ENCODE results near the gene MUTYH. TPM values are rescaled to one million over a fixed set of nuclear protein-coding genes. Genes with fewer than 3 reads are reported as not detected.
A peak's percentile ranks its signal among the peaks of the same experiment; 100 is the strongest.

The MUTYH gene
- total RNA-seq, 1 experiment from 2014 or later: 40.8 TPM

DNA sequence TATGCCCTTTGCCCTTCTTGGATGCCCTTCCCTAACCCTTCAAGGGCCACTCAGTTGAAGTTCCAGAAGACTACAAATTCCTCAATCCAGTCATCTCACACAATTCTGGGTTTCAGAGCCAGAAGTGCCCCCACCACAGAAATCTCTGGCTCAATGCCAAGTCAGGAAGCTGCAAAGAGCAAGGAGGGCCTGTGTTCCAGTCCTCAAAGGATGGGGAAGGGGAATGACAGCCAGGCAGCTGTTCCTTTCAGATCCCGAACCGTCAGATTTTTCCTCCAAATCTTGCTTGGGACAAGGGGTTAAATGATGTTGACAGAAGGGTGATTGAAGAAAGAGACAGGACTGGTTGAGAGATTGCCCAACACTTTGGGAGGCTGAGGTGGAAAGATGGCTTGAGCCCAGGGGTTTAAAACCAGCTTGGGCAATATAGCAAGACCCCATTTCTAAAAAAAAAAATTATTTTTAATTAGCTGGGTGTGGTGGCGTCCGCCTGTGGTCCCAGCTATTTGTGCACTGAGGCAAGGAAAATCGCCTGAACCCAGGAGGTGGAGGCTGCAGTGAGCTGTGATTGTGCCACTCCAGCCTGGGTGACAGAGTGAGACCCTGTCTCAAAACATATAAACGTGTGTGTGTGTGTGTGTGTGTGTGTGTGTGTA lies 14.3 kb downstream of the MUTYH start:
- no peak for TF ChIP-seq POLR2AphosphoS5 (IDR thresholded peaks at IDR 0.05; ENCODE audit: low read depth, low read length)
- TF ChIP-seq, protein P1, sequence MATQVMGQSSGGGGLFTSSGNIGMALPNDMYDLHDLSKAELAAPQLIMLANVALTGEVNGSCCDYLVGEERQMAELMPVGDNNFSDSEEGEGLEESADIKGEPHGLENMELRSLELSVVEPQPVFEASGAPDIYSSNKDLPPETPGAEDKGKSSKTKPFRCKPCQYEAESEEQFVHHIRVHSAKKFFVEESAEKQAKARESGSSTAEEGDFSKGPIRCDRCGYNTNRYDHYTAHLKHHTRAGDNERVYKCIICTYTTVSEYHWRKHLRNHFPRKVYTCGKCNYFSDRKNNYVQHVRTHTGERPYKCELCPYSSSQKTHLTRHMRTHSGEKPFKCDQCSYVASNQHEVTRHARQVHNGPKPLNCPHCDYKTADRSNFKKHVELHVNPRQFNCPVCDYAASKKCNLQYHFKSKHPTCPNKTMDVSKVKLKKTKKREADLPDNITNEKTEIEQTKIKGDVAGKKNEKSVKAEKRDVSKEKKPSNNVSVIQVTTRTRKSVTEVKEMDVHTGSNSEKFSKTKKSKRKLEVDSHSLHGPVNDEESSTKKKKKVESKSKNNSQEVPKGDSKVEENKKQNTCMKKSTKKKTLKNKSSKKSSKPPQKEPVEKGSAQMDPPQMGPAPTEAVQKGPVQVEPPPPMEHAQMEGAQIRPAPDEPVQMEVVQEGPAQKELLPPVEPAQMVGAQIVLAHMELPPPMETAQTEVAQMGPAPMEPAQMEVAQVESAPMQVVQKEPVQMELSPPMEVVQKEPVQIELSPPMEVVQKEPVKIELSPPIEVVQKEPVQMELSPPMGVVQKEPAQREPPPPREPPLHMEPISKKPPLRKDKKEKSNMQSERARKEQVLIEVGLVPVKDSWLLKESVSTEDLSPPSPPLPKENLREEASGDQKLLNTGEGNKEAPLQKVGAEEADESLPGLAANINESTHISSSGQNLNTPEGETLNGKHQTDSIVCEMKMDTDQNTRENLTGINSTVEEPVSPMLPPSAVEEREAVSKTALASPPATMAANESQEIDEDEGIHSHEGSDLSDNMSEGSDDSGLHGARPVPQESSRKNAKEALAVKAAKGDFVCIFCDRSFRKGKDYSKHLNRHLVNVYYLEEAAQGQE (IDR thresholded peaks at IDR 0.05; ENCODE audit: insufficient read depth in 1 of 2, low read depth in 2 of 2, low read length in 1 of 2): no peak
- TF ChIP-seq TCF7L2 (IDR thresholded peaks at IDR 0.05; ENCODE audit: low read depth, low read length): no peak
- TF ChIP-seq, protein P2, sequence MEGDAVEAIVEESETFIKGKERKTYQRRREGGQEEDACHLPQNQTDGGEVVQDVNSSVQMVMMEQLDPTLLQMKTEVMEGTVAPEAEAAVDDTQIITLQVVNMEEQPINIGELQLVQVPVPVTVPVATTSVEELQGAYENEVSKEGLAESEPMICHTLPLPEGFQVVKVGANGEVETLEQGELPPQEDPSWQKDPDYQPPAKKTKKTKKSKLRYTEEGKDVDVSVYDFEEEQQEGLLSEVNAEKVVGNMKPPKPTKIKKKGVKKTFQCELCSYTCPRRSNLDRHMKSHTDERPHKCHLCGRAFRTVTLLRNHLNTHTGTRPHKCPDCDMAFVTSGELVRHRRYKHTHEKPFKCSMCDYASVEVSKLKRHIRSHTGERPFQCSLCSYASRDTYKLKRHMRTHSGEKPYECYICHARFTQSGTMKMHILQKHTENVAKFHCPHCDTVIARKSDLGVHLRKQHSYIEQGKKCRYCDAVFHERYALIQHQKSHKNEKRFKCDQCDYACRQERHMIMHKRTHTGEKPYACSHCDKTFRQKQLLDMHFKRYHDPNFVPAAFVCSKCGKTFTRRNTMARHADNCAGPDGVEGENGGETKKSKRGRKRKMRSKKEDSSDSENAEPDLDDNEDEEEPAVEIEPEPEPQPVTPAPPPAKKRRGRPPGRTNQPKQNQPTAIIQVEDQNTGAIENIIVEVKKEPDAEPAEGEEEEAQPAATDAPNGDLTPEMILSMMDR (IDR thresholded peaks at IDR 0.05): no peak
- TF ChIP-seq SIN3A (IDR thresholded peaks at IDR 0.05; ENCODE audit: borderline replicate concordance, insufficient read depth, low read depth, low read length): no peak
- ChIA-PET POLR2A (interaction anchor here (1.0 kb wide), 1 partner anchor 22 kb away, joined by 3 read pairs; no protein-coding TSS in a partner anchor), CTCF (interaction anchor here (0.7 kb wide), 1 partner anchor 312 kb away, joined by 3 read pairs; no protein-coding TSS in a partner anchor)
- peaks cover 19% of the 10 kb centered on the region for H3K4me1 ChIP-seq (ENCODE audit: control insufficient read depth, insufficient read depth, low read length)
- no TSS peak for BruUV-seq (replicated peaks)
- in situ Hi-C loops (cut with HindIII; ENCODE audit: low pct_unique_long_range_greater_than_20kb, low sequenced_read_pairs) (no loop called here), intact Hi-C loops (cut with micrococcal nuclease; ENCODE audit: unreplicated experiment) (no loop called here)
- ATAC-seq (no peak; the same call in 1 of the 2 replicates), DNase-seq (ENCODE audit: low read depth, low spot score) (no peak)
- H3K27me3 ChIP-seq (ENCODE audit: control insufficient read depth, insufficient read depth, low read length): no peaks in the 10 kb centered on the region
- H3K27ac ChIP-seq (ENCODE audit: low read length): peak overlapping the region; percentile 76
- H3K36me3 ChIP-seq (ENCODE audit: control insufficient read depth, insufficient read depth, low read length): no peaks in the 10 kb centered on the region
- no peaks in the 10 kb centered on the region for H3K9me3 ChIP-seq (ENCODE audit: control insufficient read depth, insufficient read depth, low read depth, low read length)
- peak overlapping the region; percentile 48 to 68 for H3K4me3 ChIP-seq (ENCODE audit: low read depth in 2 of 2, low read length in 2 of 2)

- in situ Hi-C loops (cut with HindIII; ENCODE audit: low pct_unique_long_range_greater_than_20kb, low sequenced_read_pairs): no loop called here
- TF ChIP-seq POLR2AphosphoS5 (IDR thresholded peaks at IDR 0.05; ENCODE audit: low read depth, low read length): no peak
- TF ChIP-seq, protein P1 (IDR thresholded peaks at IDR 0.05; ENCODE audit: insufficient read depth in 1 of 2, low read depth in 2 of 2, low read length in 1 of 2): no peak
- TF ChIP-seq SIN3A (IDR thresholded peaks at IDR 0.05; ENCODE audit: borderline replicate concordance, insufficient read depth, low read depth, low read length): no peak
- TF ChIP-seq, protein P2 (IDR thresholded peaks at IDR 0.05): no peak
- TF ChIP-seq TCF7L2 (IDR thresholded peaks at IDR 0.05; ENCODE audit: low read depth, low read length): no peak
- no peaks in the 10 kb centered on the region for H3K9me3 ChIP-seq (ENCODE audit: control insufficient read depth, insufficient read depth, low read depth, low read length)
- ChIA-PET POLR2A (no interaction called here), CTCF (no interaction called here)
- no TSS peak for BruUV-seq (replicated peaks)
- no peak overlapping the region for H3K27ac ChIP-seq (ENCODE audit: low read length)
- H3K4me1 ChIP-seq (ENCODE audit: control insufficient read depth, insufficient read depth, low read length): peaks cover 8% of the 10 kb centered on the region; the same call in 1 of the 2 replicates
- DNase-seq (ENCODE audit: low read depth, low spot score): no peak
- ATAC-seq: no peak
- no peaks in the 10 kb centered on the region for H3K36me3 ChIP-seq (ENCODE audit: control insufficient read depth, insufficient read depth, low read length)
- no peaks in the 10 kb centered on the region for H3K27me3 ChIP-seq (ENCODE audit: control insufficient read depth, insufficient read depth, low read length)
- no peak overlapping the region for H3K4me3 ChIP-seq (ENCODE audit: low read depth in 2 of 2, low read length in 2 of 2)
- intact Hi-C loops (cut with micrococcal nuclease; ENCODE audit: unreplicated experiment): no loop called here
Measured at GRCh38 chr1:45322486-45323040, 17.7 kb downstream of the MUTYH start.
